Measurements from ENCODE around the gene TPM3.

TPM3 gene

DNA sequence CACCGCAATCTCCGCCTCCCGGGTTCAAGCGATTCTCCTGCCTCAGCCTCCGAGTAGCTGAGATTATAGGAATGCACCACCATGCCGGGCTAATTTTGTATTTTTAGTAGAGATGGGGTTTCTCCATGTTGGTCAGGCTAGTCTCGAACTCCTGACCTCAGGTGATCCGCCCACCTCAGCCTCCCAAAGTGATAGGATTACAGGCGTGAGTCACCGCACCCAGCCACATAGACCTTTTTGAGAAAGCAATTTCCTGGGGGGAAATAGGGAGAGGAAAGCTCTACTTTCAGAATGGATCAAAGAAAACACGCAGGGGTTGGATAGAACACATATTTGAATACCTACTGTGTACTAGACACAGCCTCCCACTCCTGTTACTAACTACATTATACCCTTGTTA lies 13.9 kb upstream of the TPM3 start:
- peak; percentile 24 for DNase-seq (ENCODE audit: low spot score)

DNA sequence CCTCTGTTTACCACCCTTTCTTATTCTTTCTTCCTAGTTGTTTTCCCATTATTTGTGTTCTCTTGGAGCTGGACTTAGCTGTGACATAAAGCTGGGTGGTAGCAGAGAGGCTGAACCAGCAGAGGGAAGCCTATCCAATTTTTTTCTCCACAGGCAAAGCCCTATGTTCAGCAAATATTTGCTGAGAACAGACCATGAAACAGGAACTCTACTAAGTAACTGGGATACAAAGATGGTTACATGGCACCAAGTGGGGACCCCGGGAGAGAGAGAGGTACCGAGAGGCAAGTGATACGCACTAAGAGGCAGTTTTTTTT lies 7.6 kb upstream of the TPM3 start:
- no peak for DNase-seq (ENCODE audit: low spot score)

GRCh38 chr1:154198756-154199562 lies 7.1 kb upstream of the TPM3 start:
- DNase-seq (ENCODE audit: low spot score) = peak; percentile 47

GRCh38 chr1:154193821-154194220 lies 1.9 kb upstream of the TPM3 start:
- no peak for DNase-seq (ENCODE audit: low spot score)

DNA sequence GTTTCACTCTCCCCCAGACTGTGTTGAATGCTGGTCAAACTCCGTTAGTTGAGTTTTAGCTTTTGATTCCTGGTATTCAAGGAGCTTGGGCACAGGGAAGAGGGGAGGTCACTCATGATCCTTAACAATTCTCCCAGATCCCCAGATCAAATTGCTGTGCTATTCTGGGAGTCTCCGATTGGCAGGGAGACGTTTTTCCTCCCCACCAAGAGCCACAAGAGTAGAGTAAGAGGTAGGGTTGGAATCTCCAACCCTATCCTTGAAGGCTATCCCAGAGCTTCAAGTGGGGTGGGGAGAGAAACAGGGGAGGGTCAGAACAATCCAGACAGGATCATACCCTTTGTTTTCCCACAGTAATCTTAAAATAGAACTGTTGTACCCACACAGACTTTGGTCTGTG lies 576 bp upstream of the TPM3 start:
- DNase-seq (ENCODE audit: low spot score) = no peak

GRCh38 chr1:154190550-154190949 lies 1.4 kb downstream of the TPM3 start:
- no peak for DNase-seq (ENCODE audit: low spot score)

- DNase-seq (ENCODE audit: low spot score) = no peak
These were observed 4.9 kb downstream of the TPM3 start for GRCh38 chr1:154186852-154187501.

- DNase-seq (ENCODE audit: low spot score) = peak; percentile 72
These were observed 5.7 kb downstream of the TPM3 start for GRCh38 chr1:154186177-154186576.

DNA sequence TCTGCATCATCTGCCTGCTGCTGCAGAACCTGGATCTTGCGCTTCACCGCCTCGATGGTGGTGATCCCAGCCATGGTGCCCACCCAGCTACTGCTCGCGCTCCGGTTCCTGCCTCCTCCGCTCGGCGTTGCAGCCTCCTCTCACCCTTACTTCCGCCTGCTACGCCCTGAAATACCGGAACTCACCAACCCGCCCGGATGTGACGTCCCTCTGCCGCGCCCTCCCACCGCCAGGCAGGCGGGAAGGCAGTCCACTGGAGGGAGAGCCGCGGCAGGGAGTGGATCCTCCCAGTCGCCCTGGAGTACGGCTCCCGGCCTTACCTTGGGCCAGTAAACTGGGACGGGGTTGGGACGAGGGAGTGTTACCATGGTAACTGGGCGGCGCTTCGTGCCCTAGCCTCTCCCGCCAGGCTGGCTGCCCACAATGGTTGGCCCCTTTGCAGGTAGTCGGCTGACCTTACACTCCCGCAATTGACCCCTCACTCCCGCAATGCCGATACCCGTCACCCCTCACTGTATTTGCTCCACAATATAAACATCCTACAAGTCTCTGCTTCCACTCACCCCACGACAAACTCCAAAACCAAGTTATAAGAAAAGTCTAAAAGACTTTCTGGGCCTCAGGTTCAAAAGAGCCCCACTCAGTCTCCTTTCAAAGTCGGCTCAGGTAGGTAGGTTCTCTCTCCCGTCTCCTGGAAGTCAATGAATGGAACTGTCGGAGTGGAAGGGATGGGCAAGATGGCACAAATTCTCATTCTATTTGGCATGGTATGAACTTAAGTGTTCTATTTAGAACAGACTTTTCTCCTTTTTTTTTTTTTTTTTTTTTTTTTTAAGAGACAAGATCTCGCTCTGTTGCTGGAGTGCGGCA lies 8.6 kb downstream of the TPM3 start:
- DNase-seq (ENCODE audit: low spot score) = peak; percentile 97

GRCh38 chr1:154182344-154183045 lies 9.4 kb downstream of the TPM3 start:
- DNase-seq (ENCODE audit: low spot score) = peak; percentile 88

DNA sequence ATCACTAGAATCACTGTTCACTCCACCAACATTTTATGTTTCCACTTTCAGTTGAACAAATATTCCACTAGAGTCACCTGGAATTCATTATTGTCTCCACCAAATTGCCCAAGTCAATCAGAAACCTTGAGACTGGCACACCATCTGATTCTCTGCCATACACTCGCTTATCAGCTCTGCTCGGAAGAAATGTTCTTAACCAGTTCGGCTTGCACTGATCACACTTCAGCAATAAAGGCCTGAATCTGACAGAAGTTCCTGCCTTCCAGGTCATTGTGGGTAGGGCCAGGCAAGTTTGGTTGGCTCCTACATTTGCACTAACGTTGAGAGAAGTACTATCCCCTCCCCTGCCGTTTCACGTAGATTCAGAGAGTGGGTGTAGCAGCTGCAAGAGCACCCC lies 10.0 kb downstream of the TPM3 start:
- no peak for DNase-seq (ENCODE audit: low spot score)

DNA sequence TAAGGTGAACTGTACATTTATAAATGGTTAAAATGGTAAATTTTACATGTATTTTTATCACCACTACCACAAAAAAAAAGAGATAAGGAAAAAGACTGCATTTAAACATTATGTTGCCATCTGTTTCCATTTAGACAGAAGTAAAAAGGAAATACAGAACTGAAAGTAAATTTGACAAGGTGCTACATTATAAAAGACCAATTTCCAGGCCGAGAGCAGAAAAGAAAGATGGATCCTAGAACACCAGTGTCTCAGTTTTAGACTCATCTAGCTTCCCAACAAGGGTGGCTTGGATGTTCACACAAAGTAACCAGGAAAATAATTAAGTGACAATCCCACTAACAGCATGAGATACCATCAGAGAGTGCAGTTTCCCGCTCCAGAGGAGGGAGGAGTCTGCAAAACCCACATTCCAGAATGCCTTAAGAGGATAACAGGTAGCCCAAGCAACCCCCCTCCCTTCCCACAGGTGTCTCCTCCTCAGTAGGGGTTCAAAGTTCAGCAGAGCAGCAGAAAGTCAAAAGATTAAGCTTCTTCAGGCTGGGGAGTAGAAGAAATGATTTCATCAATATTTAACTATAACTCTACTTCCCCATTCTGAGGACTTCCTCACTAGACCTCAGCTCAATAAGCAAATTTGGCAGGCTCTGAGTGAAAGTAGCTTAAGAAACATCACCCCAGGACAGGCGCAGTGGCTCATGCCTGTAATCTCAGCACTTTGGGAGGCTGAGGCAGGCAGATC lies 11.8 kb downstream of the TPM3 start:
- no peak for DNase-seq (ENCODE audit: low spot score)

DNA sequence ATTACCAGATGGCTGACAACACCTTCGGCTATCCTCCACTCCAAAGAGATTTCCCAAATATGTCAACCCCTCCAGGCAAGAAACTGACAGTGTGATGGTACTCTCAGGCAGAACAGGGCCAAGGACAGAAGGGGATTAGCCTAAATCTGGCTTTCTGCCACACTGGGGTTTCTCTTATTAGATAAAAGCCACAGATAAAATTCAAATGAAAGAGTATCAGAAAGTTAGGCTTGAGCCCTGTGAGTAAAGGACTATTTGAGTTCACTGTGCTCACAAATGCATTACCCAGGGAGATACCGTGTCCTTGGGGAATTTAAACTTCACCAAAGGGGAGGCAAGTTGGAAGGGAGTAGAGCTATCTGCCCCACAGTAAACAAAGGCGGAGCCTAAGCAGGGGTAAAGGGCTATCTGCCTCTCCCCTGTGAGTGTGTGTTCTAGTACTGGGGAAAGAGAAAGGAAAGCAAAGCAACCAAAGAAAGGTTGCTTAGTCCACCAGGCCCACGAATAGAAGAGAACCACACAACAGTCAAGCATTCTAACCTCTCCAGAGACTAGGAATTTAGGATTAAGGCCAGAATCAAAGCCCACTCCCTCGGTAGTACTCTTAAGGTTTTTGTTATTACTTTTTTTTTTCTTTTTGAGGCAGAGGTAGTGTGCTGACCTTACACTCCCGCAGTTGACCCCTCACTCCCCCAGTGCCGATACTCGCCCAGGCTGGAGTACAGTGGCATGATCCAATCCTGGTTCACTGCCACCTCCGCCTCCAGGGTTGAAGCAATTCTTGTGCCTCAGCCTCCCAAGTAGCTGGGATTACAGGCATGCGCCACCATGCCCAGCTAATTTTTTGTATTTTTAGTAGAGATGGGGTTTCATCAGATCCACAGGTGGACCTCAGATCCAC lies 12.7 kb downstream of the TPM3 start:
- no peak for DNase-seq (ENCODE audit: low spot score)

DNA sequence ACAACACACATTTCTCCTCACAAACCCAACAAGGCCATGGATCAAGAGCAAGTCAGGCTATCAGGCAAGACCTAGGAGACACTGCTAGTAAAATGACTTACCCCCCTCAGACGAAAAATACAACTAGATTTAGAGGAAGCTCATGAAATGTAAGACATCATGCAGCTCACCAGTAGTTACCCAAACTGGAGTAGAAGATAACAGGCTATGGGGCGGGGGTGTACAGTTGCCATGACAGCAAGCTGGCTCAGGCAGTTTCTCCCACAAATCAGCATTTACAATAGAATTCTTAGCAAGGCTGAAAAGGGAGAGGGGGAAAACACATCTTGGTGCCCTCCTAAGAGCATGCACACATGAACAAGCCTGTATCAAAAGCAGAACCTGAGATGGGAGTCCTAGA lies 13.9 kb downstream of the TPM3 start:
- no peak for DNase-seq (ENCODE audit: low spot score)

GRCh38 chr1:154176337-154176736 lies 15.6 kb downstream of the TPM3 start:
- DNase-seq (ENCODE audit: low spot score) = no peak

GRCh38 chr1:154174654-154175053 lies 17.2 kb downstream of the TPM3 start:
- no peak for DNase-seq (ENCODE audit: low spot score)

GRCh38 chr1:154171880-154172279 lies 20.0 kb downstream of the TPM3 start:
- no peak for DNase-seq (ENCODE audit: low spot score)

DNA sequence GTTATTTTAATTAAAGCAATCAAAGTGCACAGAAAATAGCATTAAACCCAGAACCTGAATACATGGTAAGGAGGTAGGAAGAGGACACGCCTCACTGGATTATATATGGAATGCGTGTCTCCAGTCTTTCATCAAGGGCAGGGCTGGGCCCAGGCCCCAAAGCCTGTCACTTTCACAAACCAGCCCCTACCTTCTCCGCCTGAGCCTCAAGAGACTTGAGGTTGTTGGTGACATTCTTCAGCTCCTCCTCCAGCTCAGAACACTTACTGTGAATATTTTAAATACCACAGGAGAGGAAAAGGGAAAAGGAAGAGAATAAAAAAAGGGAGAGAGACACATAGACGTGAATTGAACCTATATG lies 20.7 kb downstream of the TPM3 start:
- no peak for DNase-seq (ENCODE audit: low spot score)

DNA sequence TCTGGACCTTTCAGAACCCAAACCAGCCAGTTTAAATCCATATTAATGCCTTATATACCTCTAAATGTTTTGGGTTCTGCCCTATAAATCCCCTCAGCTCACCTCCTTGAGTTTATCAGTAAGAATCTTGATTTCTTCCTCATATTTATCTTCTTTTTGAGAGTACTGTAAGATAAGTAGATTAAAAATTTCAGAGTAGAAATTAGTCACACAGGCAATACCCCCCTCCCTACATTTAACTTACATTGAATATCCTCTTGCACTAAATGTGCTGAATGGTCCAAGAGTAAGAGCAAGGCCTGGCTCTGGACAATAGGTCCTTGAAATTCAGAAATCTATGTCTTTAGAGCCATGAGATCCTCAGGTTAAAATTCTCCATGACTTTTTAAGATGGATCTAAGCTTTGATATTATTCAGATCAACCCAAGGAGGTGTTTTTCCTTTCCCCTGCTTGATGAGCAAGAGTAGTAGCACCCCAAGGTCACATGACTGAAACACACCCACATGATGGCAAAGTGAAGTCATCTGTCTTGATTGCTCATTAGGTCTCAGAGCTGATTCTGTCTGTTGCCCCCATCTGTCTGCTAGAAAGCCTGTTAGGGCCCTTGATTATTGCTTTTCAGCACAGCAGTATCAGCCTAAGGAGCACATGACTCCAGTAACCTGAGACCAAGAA lies 21.2 kb downstream of the TPM3 start:
- peak; percentile 62 for DNase-seq (ENCODE audit: low spot score)

- DNase-seq (ENCODE audit: low spot score) = no peak
These were observed 24.4 kb downstream of the TPM3 start for GRCh38 chr1:154167461-154167860.
